Neural progenitor cell (in vitro differentiated cells): ENCODE measurements around the gene GNG7.

ENCODE experiments used
- EZH2 ChIP-seq: fragments of 200-600 bp; sonication (generic); IDR thresholded peaks from 2 replicates; pipeline ENCODE4 v1.6.1; 2017; ENCODE audit warnings: antibody characterized with exemption, mild to moderate bottlenecking, moderate library complexity
- EZH2phosphoT487 ChIP-seq: fragments of 200-600 bp; sonication (generic); IDR thresholded peaks from 2 replicates; pipeline ENCODE4 v1.6.1; 2017; ENCODE audit warnings: antibody characterized with exemption
- TF ChIP-seq, protein P1 (sequence below): fragments of 200-600 bp; sonication (generic); IDR thresholded peaks from 2 replicates; pipeline ENCODE4 v1.5.1; 2017; ENCODE audit warnings: antibody characterized with exemption, mild to moderate bottlenecking

DNA sequence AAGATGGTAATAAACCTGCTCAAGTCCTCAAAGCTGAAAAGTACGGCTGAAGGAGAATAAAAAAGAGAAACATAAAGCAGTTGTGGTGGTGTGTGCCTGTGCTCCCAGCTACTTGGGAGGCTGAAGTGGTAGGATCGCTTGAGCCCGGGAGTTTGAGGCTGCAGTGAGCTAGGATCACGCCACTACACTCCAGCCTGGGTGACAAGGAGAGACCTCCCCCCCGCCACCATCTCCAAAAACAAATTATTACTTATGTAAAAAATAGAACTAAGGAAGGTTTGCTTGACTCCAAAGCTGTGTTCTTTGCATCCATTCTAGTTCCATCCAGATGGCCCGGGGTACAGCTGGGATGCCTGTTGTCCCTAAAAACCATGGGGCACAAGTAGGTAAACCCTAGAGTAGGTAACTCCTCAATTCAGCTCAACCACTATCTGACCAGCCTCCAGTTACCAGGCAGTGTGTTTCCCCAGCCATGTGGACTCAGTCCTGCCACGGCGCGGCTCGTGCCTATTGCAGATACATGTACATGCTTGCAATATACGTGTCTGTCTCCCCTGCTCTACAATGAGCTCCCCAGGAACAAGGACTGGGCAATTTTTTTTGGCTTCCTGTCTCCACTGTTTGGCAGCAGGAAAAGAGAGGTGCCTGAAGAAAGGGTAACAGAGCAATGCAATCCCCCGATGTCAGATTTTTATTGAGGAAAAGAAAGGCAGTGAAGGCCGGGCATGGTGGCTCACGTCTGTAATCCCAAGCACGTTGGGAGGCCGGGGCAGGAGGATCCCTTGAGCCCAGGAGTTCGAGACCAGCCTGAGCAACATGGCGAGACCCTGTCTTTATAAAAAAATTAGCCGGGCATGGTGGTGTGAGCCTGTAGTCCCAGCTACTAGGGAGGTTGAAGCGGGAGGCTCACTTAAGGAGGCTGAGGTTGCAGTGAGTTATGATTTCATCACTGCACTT lies 101.3 kb downstream of the GNG7 start:
- TF ChIP-seq, protein P1, sequence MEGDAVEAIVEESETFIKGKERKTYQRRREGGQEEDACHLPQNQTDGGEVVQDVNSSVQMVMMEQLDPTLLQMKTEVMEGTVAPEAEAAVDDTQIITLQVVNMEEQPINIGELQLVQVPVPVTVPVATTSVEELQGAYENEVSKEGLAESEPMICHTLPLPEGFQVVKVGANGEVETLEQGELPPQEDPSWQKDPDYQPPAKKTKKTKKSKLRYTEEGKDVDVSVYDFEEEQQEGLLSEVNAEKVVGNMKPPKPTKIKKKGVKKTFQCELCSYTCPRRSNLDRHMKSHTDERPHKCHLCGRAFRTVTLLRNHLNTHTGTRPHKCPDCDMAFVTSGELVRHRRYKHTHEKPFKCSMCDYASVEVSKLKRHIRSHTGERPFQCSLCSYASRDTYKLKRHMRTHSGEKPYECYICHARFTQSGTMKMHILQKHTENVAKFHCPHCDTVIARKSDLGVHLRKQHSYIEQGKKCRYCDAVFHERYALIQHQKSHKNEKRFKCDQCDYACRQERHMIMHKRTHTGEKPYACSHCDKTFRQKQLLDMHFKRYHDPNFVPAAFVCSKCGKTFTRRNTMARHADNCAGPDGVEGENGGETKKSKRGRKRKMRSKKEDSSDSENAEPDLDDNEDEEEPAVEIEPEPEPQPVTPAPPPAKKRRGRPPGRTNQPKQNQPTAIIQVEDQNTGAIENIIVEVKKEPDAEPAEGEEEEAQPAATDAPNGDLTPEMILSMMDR: no peak
- TF ChIP-seq EZH2phosphoT487 (no peak), EZH2 (no peak)
